DND-41 (cell line): ENCODE measurements around the gene PHKB.

Experiments used
- ATAC-seq: fragments of 200-7000 bp; cut with Tn5 transposase; 3 replicates; pipeline ENCODE4 v1.9.1; 2021; ENCODE audit warnings: low read depth; ENCODE audit not compliant: insufficient read depth
- DNase-seq: peaks from one replicate; pipeline ENCODE4 v3.0.0-alpha.2; 2020
- H2AFZ ChIP-seq: 2 replicates; pipeline ENCODE4 v1.6.0; 2012; ENCODE audit warnings: low read depth, low read length
- H3K27ac ChIP-seq: 2 replicates; pipeline ENCODE4 v1.5.1; 2012; ENCODE audit warnings: low read length, inconsistent platforms
- H3K27me3 ChIP-seq: fragments of 200-600 bp; sonication (generic); 2 replicates; pipeline ENCODE4 v1.6.0; 2012; ENCODE audit warnings: low read length, mild to moderate bottlenecking, inconsistent platforms; ENCODE audit not compliant: insufficient read depth, poor library complexity
- H3K36me3 ChIP-seq: 2 replicates; pipeline ENCODE4 v1.5.1; 2012; ENCODE audit warnings: low read length, inconsistent platforms; ENCODE audit not compliant: insufficient read depth
- H3K4me1 ChIP-seq: 2 replicates; pipeline ENCODE4 v1.5.1; 2012; ENCODE audit warnings: mild to moderate bottlenecking, low read length; ENCODE audit not compliant: insufficient read depth
- H3K4me2 ChIP-seq: 2 replicates; pipeline ENCODE4 v1.6.0; 2012; ENCODE audit warnings: mild to moderate bottlenecking, moderate library complexity, low read length, inconsistent platforms; ENCODE audit not compliant: insufficient read depth
- H3K4me3 ChIP-seq, 2 experiments: fragments of 200-600 bp in 1 of 2; shearing (Covaris generic) in 1 of 2; 2 replicates each; pipeline ENCODE4 v1.5.1; 2012 to 2016; ENCODE audit warnings: inconsistent platforms in 2 of 2, low read length in 2 of 2, mild to moderate bottlenecking in 2 of 2, low read depth in 1 of 2, moderate library complexity in 1 of 2
- H3K79me2 ChIP-seq: 2 replicates; pipeline ENCODE4 v1.6.0; 2012; ENCODE audit warnings: low read length, inconsistent platforms; ENCODE audit not compliant: insufficient read depth
- H3K9ac ChIP-seq: 2 replicates; pipeline ENCODE4 v1.6.0; 2012; ENCODE audit warnings: low read depth, mild to moderate bottlenecking, inconsistent platforms, low read length, moderate library complexity
- H3K9me3 ChIP-seq: 2 replicates; pipeline ENCODE4 v1.5.1; 2012; ENCODE audit warnings: low read length, moderate library complexity, mild to moderate bottlenecking, inconsistent platforms; ENCODE audit not compliant: insufficient read depth, severe bottlenecking
- H4K20me1 ChIP-seq: 2 replicates; pipeline ENCODE4 v1.6.0; 2012; ENCODE audit warnings: low read length; ENCODE audit not compliant: insufficient read depth
- CTCF ChIP-seq: IDR thresholded peaks from 2 replicates; pipeline ENCODE4 v1.5.1; 2012; ENCODE audit warnings: borderline replicate concordance, low read length, moderate library complexity, mild to moderate bottlenecking; ENCODE audit not compliant: poor library complexity, severe bottlenecking; ENCODE audit errors: extremely low read depth
- EZH2 ChIP-seq: IDR thresholded peaks from 3 replicates; pipeline ENCODE4 v1.6.1; 2012; ENCODE audit warnings: borderline replicate concordance, low read depth, mild to moderate bottlenecking, moderate library complexity, low read length, inconsistent platforms; ENCODE audit not compliant: severe bottlenecking

PHKB gene

GRCh38 chr16:47586121-47586520 lies 125.0 kb downstream of the PHKB start:
- no peak overlapping the region for H3K4me3 ChIP-seq
- TF ChIP-seq EZH2, result no peak
- TF ChIP-seq CTCF, result no peak
- no peaks in the 10 kb centered on the region for H4K20me1 ChIP-seq
- DNase-seq (no peak), ATAC-seq (no peak)
- H3K27ac ChIP-seq, result no peak overlapping the region
- no peak overlapping the region for H3K4me2 ChIP-seq
- no peaks in the 10 kb centered on the region for H3K27me3 ChIP-seq
- H2AFZ ChIP-seq, result no peak overlapping the region
- no peak overlapping the region for H3K9ac ChIP-seq
- peaks cover 24% of the 10 kb centered on the region for H3K36me3 ChIP-seq
- no peaks in the 10 kb centered on the region for H3K9me3 ChIP-seq
- no peaks in the 10 kb centered on the region for H3K79me2 ChIP-seq
- no peaks in the 10 kb centered on the region for H3K4me1 ChIP-seq

GRCh38 chr16:47590472-47590871 lies 129.3 kb downstream of the PHKB start:
- Histone ChIP-seq H2AFZ (no peak overlapping the region), H3K4me1 (no peaks in the 10 kb centered on the region), H3K4me2 (no peak overlapping the region), H4K20me1 (no peaks in the 10 kb centered on the region), H3K9me3 (no peaks in the 10 kb centered on the region), H3K79me2 (no peaks in the 10 kb centered on the region), H3K27me3 (no peaks in the 10 kb centered on the region), H3K36me3 (peaks cover 42% of the 10 kb centered on the region), H3K9ac (no peak overlapping the region), H3K27ac (no peak overlapping the region), H3K4me3 (no peak overlapping the region)
- TF ChIP-seq CTCF (no peak), EZH2 (no peak)
- DNase-seq (no peak), ATAC-seq (no peak)

GRCh38 chr16:47592232-47592631 lies 131.1 kb downstream of the PHKB start:
- no peaks in the 10 kb centered on the region for H4K20me1 ChIP-seq
- H3K27me3 ChIP-seq, result no peaks in the 10 kb centered on the region
- no peaks in the 10 kb centered on the region for H3K4me1 ChIP-seq
- peaks cover 42% of the 10 kb centered on the region for H3K36me3 ChIP-seq
- no peaks in the 10 kb centered on the region for H3K9me3 ChIP-seq
- TF ChIP-seq CTCF, result no peak
- TF ChIP-seq EZH2, result no peak
- H2AFZ ChIP-seq, result no peak overlapping the region
- DNase-seq (no peak), ATAC-seq (no peak)
- no peaks in the 10 kb centered on the region for H3K79me2 ChIP-seq
- H3K4me3 ChIP-seq, result no peak overlapping the region
- H3K9ac ChIP-seq, result no peak overlapping the region
- H3K4me2 ChIP-seq, result no peak overlapping the region
- no peak overlapping the region for H3K27ac ChIP-seq

GRCh38 chr16:47599512-47599911 lies 138.4 kb downstream of the PHKB start:
- Histone ChIP-seq H3K4me1 (no peaks in the 10 kb centered on the region), H4K20me1 (no peaks in the 10 kb centered on the region), H3K27ac (no peak overlapping the region), H3K36me3 (peaks cover 6% of the 10 kb centered on the region; the same call in 1 of the 2 replicates), H3K79me2 (no peaks in the 10 kb centered on the region), H3K9ac (no peak overlapping the region), H3K4me2 (no peak overlapping the region), H3K9me3 (no peaks in the 10 kb centered on the region), H3K4me3 (no peak overlapping the region), H3K27me3 (no peaks in the 10 kb centered on the region), H2AFZ (no peak overlapping the region)
- TF ChIP-seq EZH2 (no peak), CTCF (no peak)
- ATAC-seq (no peak), DNase-seq (no peak)
